Measurements from ENCODE around the gene ZDHHC14. TPM values are rescaled to one million over a fixed set of nuclear protein-coding genes. Genes with fewer than 3 reads are reported as not detected.

ZDHHC14 gene
- total and polyA plus RNA-seq, 8 donors, result 8.2 to 33.2 (median 25.8) TPM

DNA sequence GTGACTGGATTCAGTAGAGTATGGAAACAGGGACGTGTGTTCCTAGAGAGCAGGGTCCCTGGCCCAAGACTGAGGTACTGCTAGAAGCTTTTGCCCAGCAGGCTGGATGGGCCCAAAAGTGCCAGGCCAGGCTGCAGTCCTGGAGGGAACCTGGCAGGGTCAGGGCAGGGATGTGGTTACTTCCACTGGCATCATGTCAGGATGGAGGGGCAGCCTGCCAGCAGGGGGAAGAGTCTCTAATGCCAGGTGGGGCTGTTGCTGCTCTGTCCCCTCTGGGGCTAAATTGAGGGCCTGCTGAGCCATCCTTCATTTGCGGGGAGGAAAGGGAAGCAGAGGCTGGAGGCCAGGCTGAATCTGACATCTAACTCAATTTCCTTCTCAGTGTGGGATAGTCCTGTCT, 17.2 kb downstream of the ZDHHC14 start:
- intact Hi-C loops (cut with DNase I), result no loop called here
- DNase-seq (no peak), ATAC-seq (no peak)
- Histone ChIP-seq H3K9me3 (no peaks in the 10 kb centered on the region), H3K27me3 (no peaks in the 10 kb centered on the region), H3K4me1 (peaks cover 0 to 9% of the 10 kb centered on the region in 2 donors), H3K4me3 (no peak overlapping the region), H3K27ac (no peak overlapping the region), H3K36me3 (no peaks in the 10 kb centered on the region)
- TF ChIP-seq, protein P1, sequence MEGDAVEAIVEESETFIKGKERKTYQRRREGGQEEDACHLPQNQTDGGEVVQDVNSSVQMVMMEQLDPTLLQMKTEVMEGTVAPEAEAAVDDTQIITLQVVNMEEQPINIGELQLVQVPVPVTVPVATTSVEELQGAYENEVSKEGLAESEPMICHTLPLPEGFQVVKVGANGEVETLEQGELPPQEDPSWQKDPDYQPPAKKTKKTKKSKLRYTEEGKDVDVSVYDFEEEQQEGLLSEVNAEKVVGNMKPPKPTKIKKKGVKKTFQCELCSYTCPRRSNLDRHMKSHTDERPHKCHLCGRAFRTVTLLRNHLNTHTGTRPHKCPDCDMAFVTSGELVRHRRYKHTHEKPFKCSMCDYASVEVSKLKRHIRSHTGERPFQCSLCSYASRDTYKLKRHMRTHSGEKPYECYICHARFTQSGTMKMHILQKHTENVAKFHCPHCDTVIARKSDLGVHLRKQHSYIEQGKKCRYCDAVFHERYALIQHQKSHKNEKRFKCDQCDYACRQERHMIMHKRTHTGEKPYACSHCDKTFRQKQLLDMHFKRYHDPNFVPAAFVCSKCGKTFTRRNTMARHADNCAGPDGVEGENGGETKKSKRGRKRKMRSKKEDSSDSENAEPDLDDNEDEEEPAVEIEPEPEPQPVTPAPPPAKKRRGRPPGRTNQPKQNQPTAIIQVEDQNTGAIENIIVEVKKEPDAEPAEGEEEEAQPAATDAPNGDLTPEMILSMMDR (IDR thresholded peaks at IDR 0.05), result no peak

DNA sequence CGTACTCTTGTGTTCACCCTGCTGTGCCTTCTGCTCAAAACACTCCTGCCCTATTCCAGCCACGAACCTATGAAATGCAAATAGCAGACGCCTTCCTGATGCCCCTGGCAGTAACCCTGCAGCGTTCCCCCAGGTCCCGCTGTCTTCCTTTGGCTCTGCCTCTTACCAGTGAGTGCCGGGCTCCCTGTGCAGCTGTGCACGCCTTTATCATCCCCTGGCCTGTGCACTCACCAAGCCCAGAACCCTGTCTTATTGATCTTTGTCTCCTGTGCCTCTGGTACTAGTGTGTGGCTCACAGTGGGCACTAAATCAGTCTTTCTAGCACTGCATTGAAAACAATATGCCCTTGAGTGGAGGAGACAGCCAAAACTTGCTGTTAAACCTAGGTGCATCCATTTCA, 19.7 kb downstream of the ZDHHC14 start:
- no peaks in the 10 kb centered on the region for H3K4me1 ChIP-seq
- no peaks in the 10 kb centered on the region for H3K36me3 ChIP-seq
- TF ChIP-seq, protein P1 (IDR thresholded peaks at IDR 0.05), result no peak
- no peaks in the 10 kb centered on the region for H3K9me3 ChIP-seq
- no peak overlapping the region for H3K4me3 ChIP-seq
- H3K27me3 ChIP-seq, result no peaks in the 10 kb centered on the region
- ATAC-seq (no peak), DNase-seq (no peak)
- intact Hi-C loops (cut with DNase I), result no loop called here
- no peak overlapping the region for H3K27ac ChIP-seq

DNA sequence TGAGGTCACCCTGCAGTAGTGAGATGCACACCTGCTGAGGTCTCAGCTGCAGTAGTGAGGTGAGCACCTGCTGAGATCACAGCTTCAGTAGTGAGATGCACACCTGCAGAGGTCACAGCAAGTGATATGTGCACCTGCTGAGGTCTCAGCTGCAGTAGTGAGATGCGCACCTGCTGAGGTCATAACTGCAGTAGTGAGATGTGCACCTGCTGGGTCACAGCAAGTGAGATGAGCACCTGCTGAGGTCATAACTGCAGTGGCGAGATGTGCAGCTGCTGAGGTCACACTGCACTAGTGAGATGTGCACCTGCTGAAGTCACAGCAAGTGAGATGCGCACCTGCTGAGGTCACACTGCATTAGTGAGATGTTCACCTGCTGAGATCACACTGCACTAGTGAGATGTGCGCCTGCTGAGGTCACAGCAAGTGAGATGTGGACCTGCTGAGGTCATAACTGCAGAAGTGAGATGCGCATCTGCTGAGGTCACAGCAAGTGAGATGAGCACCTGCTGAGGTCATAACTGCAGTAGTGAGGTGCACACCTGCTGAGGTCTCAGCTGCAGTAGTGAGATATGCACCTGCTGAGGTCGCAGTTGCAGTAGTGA, 20.8 kb downstream of the ZDHHC14 start:
- Histone ChIP-seq H3K4me1 (no peaks in the 10 kb centered on the region), H3K27ac (no peak overlapping the region), H3K27me3 (no peaks in the 10 kb centered on the region), H3K4me3 (no peak overlapping the region), H3K36me3 (no peaks in the 10 kb centered on the region), H3K9me3 (no peaks in the 10 kb centered on the region)
- no peak for ATAC-seq
- intact Hi-C loops (cut with DNase I), result no loop called here
- TF ChIP-seq, protein P1 (IDR thresholded peaks at IDR 0.05), result no peak
- no peak for DNase-seq

DNA sequence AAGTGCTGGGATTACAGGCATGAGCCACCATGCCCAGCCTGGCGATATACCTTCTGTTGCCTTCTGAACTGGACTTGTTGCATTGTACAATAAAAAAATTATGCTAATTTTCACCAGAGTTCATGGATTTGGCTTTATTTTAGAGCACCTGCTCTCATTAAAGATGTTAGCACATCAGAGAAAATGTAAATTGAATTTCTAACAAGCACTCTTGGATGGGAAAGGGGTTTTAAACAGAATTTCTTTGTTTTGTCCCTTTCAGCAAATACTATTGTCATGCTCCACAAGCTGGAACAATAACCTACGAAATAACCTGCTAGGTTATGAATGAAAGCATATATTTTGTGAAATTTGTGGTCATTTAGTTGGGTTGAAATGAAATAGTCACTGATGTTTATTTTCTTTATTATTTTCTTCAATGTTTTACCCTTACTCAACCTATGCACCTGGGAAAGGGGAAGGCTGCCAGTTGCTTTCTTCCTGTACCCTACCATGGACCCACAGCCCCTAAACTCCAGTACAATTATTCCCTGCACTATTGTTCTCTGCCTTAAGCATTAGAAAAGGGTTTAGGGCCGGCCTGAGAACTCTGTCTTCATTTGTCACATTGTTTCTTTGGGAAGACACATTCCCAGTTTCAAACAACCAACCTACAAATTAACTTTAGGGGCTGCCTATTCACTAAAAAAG, 22.2 kb downstream of the ZDHHC14 start:
- Histone ChIP-seq H3K9me3 (no peaks in the 10 kb centered on the region), H3K27me3 (no peaks in the 10 kb centered on the region), H3K27ac (no peak overlapping the region), H3K4me3 (no peak overlapping the region), H3K36me3 (no peaks in the 10 kb centered on the region), H3K4me1 (no peaks in the 10 kb centered on the region)
- no peak for ATAC-seq
- intact Hi-C loops (cut with DNase I), result no loop called here
- TF ChIP-seq, protein P1 (IDR thresholded peaks at IDR 0.05), result no peak
- DNase-seq, result no peak

DNA sequence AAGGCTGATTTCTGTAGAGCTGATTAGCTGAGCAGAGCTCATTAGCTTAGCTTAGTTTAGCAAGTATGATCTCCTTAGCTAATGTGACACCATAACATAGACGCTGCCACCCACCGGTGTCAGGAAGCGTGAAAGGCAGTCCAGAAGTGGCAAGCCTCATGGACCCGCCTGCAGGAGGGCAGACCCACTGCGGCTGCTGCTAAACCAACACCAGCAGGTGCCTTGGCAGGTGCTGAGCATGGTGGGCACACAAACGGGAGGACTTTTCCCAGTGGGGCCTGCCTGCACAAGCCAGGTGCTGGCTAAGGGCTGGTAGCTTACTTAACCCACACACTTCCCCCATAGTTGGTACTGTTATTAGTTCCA, 22.7 kb downstream of the ZDHHC14 start:
- intact Hi-C loops (cut with DNase I), result no loop called here
- no peak for ATAC-seq
- Histone ChIP-seq H3K27me3 (no peaks in the 10 kb centered on the region), H3K9me3 (no peaks in the 10 kb centered on the region), H3K27ac (no peak overlapping the region), H3K4me1 (no peaks in the 10 kb centered on the region), H3K36me3 (no peaks in the 10 kb centered on the region), H3K4me3 (no peak overlapping the region)
- TF ChIP-seq, protein P1 (IDR thresholded peaks at IDR 0.05), result no peak
- no peak for DNase-seq

Measured in left lung (tissue), 10 donors.